NCI-H2081 (cell line): ENCODE results near the gene ETFDH.
"Not testable (repeated sequence)": the region's sequence is repeated elsewhere in the genome, so short reads cannot be mapped to it uniquely, and the experiment has no call there.

Experiments
- DNase-seq, 2 experiments: peaks; one replicate each; lab custom pipeline; 2025; lab: John Stamatoyannopoulos, UW

The ETFDH gene

GRCh38 chr4:158754385-158755180 lies 82.5 kb downstream of the ETFDH start:
- DNase-seq, result no peak

- DNase-seq, result not testable (repeated sequence)
Measured at GRCh38 chr4:158755819-158756218, 83.7 kb downstream of the ETFDH start.

GRCh38 chr4:158756588-158756987 lies 84.5 kb downstream of the ETFDH start:
- DNase-seq, result no peak

- DNase-seq, result no peak
Measured at GRCh38 chr4:158758142-158758541, 86.0 kb downstream of the ETFDH start.

GRCh38 chr4:158758703-158759102 lies 86.6 kb downstream of the ETFDH start:
- no peak for DNase-seq
